IMR-90 (cell line): Measurements from ENCODE around the gene ZNF443.

ENCODE experiments used
- MXI1 ChIP-seq: IDR thresholded peaks from 2 replicates; pipeline ENCODE4 v1.6.1; 2012; ENCODE audit warnings: low read depth, mild to moderate bottlenecking, low read length, moderate library complexity, borderline replicate concordance
- POLR2A ChIP-seq: IDR thresholded peaks from 2 replicates; pipeline ENCODE4 v1.6.1; 2012; ENCODE audit warnings: mild to moderate bottlenecking, low read depth, low read length
- SMC3 ChIP-seq: fragments of 150-350 bp; IDR thresholded peaks from 2 replicates; pipeline ENCODE4 v1.6.1; 2016; ENCODE audit warnings: low read depth, mild to moderate bottlenecking, antibody characterized with exemption, low read length, moderate library complexity
- TF ChIP-seq, protein P1 (sequence below): conservative IDR thresholded peaks from 2 replicates; pipeline ENCODE4 v1.5.1; 2012; ENCODE audit warnings: mild to moderate bottlenecking, low read depth, low read length, improper control_type of control experiment

DNA sequence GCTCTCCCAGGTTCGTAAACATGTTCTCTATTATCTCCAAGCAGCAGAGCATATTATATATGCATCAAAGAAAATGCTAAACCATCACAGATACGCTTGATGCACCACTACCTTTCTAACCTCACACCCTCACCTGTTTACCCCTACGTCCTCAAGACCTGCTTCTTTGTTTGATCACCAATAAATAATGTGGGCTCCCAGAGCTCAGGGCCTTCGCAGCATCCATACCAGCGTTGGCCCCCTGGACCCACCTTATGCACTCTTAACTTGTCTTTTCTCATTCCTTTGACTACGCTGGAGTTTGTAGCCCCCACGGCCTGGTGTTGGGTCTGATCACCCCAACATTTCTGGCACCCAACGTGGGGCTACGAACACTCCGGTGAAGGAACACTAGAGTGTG, 10.0 kb upstream of the ZNF443 start:
- TF ChIP-seq, protein P1, sequence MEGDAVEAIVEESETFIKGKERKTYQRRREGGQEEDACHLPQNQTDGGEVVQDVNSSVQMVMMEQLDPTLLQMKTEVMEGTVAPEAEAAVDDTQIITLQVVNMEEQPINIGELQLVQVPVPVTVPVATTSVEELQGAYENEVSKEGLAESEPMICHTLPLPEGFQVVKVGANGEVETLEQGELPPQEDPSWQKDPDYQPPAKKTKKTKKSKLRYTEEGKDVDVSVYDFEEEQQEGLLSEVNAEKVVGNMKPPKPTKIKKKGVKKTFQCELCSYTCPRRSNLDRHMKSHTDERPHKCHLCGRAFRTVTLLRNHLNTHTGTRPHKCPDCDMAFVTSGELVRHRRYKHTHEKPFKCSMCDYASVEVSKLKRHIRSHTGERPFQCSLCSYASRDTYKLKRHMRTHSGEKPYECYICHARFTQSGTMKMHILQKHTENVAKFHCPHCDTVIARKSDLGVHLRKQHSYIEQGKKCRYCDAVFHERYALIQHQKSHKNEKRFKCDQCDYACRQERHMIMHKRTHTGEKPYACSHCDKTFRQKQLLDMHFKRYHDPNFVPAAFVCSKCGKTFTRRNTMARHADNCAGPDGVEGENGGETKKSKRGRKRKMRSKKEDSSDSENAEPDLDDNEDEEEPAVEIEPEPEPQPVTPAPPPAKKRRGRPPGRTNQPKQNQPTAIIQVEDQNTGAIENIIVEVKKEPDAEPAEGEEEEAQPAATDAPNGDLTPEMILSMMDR, result no peak
- no peak for TF ChIP-seq MXI1
- no peak for TF ChIP-seq POLR2A
- TF ChIP-seq SMC3, result no peak
